Neuron (in vitro differentiated cells): ENCODE measurements around the gene ADD1.
"Not testable (repeated sequence)": the region's sequence is repeated elsewhere in the genome, so short reads cannot be mapped to it uniquely, and the experiment has no call there.

Source experiments
- H2AFZ ChIP-seq: one replicate; pipeline ENCODE4 v1.6.1; 2013; ENCODE audit warnings: low read depth, mild to moderate bottlenecking, inconsistent platforms, low read length, moderate library complexity
- H3K27me3 ChIP-seq: one replicate; pipeline ENCODE4 v1.6.1; 2013; ENCODE audit warnings: low read length; ENCODE audit not compliant: insufficient read depth
- H3K36me3 ChIP-seq: one replicate; pipeline ENCODE4 v1.6.1; 2013; ENCODE audit warnings: low read length; ENCODE audit not compliant: insufficient read depth
- H3K4me1 ChIP-seq: one replicate; pipeline ENCODE4 v1.6.1; 2013; ENCODE audit warnings: low read length; ENCODE audit not compliant: insufficient read depth
- H3K4me3 ChIP-seq: 2 replicates; pipeline ENCODE4 v1.5.1; 2013; ENCODE audit warnings: mild to moderate bottlenecking, low read length, moderate library complexity
- H3K9me3 ChIP-seq: one replicate; pipeline ENCODE4 v1.6.1; 2013; ENCODE audit warnings: low read length

ADD1 gene

GRCh38 chr4:2942037-2942531 is 98.4 kb downstream of the ADD1 start:
- H3K9me3 ChIP-seq, result no peaks in the 10 kb centered on the region
- H2AFZ ChIP-seq, result no peak overlapping the region
- H3K36me3 ChIP-seq, result peaks cover 87% of the 10 kb centered on the region
- no peak overlapping the region for H3K4me3 ChIP-seq
- H3K4me1 ChIP-seq, result no peaks in the 10 kb centered on the region
- no peaks in the 10 kb centered on the region for H3K27me3 ChIP-seq

DNA sequence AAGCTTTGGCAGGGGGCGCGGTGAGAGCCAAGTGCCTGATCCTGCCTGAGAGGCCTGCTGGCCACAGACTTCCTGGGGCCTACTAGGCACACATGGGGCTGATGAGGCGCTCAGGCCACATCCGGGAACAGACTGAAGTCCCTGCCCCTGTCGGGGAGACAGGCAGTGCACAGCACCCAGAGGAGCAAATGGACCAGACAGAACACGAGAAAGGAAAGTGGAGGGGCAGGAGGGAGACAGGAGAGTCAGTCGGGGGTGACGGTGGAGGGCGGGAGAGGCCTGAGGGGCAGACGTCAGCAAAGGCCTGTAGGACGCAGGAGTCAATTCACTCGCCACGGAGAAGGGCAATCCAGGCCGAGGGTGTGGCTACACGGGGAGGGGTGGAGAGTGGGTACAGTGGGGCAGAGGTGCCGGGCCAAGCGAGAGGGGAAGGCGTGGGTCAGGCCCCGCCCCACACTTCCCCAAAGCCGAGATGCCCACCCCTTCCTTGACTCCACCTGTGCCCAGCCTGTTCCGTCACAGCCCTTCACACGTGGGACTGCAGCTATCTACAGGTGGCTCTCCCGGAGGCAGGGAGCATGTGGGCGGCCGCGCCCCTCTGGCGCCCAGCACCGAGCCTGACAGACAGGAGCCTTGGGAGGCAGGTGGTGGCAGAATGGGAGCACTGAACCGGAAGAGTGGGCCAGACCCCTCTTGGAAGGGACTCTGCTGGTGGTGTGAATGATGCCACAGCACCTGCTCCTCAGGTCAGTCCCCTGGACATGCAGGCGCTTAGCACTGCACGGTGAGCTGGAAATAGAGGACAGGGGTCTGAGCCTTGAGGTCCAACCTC is 99.1 kb downstream of the ADD1 start:
- Histone ChIP-seq H3K27me3 (no peaks in the 10 kb centered on the region), H3K4me1 (no peaks in the 10 kb centered on the region), H2AFZ (no peak overlapping the region), H3K36me3 (peaks cover 87% of the 10 kb centered on the region), H3K9me3 (no peaks in the 10 kb centered on the region), H3K4me3 (no peak overlapping the region)

- no peaks in the 10 kb centered on the region for H3K4me1 ChIP-seq
- no peak overlapping the region for H2AFZ ChIP-seq
- peaks cover 86% of the 10 kb centered on the region for H3K36me3 ChIP-seq
- no peaks in the 10 kb centered on the region for H3K9me3 ChIP-seq
- no peak overlapping the region for H3K4me3 ChIP-seq
- no peaks in the 10 kb centered on the region for H3K27me3 ChIP-seq
Measured at GRCh38 chr4:2943364-2944090, 99.9 kb downstream of the ADD1 start.

- Histone ChIP-seq H3K4me1 (no peaks in the 10 kb centered on the region), H3K27me3 (no peaks in the 10 kb centered on the region), H2AFZ (no peak overlapping the region), H3K4me3 (no peak overlapping the region), H3K36me3 (peaks cover 87% of the 10 kb centered on the region), H3K9me3 (no peaks in the 10 kb centered on the region)
Measured at GRCh38 chr4:2944091-2944482, 100.4 kb downstream of the ADD1 start.

DNA sequence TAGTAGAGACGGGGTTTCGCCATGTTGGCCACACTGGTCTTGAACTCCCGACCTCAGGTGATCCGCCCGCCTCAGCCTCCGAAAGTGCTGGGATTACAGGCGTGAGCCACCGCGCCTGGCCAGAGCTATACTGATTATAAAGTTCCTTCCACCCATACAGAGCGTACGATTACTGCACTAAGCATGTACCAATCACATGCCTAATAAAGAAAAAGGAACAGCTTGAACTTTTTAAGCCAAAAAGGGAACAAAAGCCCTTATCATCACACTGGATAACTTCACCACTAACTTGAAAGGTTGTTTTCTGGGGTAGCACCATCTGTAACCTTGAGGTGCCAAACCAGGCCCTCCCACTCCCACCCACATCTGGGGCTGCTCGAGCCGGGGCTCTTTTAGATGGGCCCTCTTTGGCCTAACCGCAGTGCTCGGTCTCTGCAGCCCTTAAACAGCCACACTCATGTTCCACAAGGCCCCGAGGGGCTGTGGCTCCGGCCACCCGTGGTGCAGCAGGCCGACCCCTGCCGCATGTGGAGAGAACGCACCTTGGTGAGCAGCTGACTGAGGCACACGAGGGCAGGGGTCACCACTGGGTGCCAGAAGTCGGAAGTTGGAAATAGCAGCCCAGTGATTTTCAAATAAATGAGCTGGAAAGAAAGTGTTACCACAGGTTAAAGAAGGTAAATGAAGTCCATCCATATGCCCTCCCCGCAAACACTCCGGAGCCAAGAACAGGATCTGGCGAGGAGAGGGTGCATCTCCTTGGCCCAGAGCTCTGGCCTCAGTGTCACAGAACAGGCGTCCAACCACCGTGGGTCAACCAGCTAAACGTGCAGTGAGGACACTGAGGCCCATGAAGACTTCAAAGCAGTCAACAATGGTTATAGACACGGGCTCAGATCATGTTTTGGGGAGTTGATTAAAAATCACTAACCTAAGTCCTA is 101.2 kb downstream of the ADD1 start:
- no peaks in the 10 kb centered on the region for H3K9me3 ChIP-seq
- no peaks in the 10 kb centered on the region for H3K4me1 ChIP-seq
- H3K27me3 ChIP-seq, result no peaks in the 10 kb centered on the region
- H2AFZ ChIP-seq, result no peak overlapping the region
- H3K36me3 ChIP-seq, result peaks cover 87% of the 10 kb centered on the region
- H3K4me3 ChIP-seq, result no peak overlapping the region

DNA sequence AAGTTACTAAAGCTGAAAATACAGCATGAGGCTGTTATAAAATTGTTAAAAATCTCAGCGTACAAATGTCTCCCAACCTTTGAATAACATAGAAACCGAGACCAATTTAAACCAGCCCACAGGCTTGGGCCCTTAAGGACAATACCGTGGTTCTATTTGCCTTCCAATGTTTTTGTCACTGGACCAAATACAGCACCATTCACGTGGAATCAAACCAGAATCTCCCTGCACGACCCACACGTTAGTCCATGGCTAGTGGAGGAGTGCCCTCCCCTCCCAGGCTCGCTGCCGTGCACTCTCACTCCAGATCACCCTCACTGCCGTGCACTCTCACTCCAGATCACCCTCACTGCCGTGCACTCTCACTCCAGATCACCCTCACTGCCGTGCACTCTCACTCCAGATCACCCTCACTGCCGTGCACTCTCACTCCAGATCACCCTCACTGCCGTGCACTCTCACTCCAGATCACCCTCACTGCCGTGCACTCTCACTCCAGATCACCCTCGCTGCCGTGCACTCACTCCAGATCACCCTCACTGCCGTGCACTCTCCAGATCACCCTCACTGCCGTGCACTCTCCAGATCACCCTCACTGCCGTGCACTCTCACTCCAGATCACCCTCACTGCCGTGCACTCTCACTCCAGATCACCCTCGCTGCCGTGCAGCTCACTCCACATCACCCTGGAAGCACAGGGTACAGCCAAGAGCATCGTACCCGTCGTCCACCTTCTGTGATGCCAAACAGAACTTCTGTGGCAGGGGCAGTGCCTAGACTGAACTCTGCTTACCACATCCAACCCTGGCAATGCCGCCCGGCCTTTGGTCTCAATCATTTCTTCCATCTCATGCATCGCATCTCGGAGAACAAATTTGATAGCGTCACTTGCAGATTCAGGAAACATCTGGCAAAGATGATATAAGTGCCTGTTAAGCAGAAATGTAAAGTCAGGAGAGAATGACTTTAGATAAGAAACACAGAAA is 102.3 kb downstream of the ADD1 start:
- not testable (repeated sequence) for H2AFZ ChIP-seq, H3K27me3 ChIP-seq, H3K4me3 ChIP-seq, H3K4me1 ChIP-seq, H3K9me3 ChIP-seq
- H3K36me3 ChIP-seq, result peaks cover 87% of the 10 kb centered on the region

- Histone ChIP-seq H3K4me3 (no peak overlapping the region), H3K9me3 (no peaks in the 10 kb centered on the region), H3K27me3 (no peaks in the 10 kb centered on the region), H3K4me1 (no peaks in the 10 kb centered on the region), H2AFZ (no peak overlapping the region), H3K36me3 (peaks cover 86% of the 10 kb centered on the region)
Measured at GRCh38 chr4:2946812-2947600, 103.4 kb downstream of the ADD1 start.

DNA sequence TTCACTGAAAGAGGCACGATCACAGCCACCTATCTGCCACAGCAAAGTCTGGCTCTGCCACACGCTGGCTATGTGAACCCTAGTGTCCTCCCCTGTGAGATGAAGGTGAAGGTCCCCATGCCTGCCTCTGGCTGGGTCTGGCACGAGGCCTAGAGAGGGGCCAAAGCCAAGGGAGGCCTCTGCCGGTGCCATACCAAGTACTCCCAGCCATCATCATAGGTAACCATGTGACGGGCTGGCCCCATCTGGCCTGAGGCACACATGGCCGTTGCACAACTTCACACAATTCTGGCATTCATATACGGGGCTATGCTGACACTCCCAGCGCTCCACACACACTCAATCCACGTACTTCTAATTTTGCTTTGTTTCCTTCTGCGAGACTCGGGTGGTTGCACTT is 104.3 kb downstream of the ADD1 start:
- H3K36me3 ChIP-seq, result peaks cover 85% of the 10 kb centered on the region
- no peak overlapping the region for H2AFZ ChIP-seq
- no peak overlapping the region for H3K4me3 ChIP-seq
- no peaks in the 10 kb centered on the region for H3K9me3 ChIP-seq
- H3K4me1 ChIP-seq, result no peaks in the 10 kb centered on the region
- H3K27me3 ChIP-seq, result no peaks in the 10 kb centered on the region

- Histone ChIP-seq H3K36me3 (peaks cover 87% of the 10 kb centered on the region), H3K27me3 (no peaks in the 10 kb centered on the region), H3K4me1 (no peaks in the 10 kb centered on the region), H3K9me3 (no peaks in the 10 kb centered on the region), H3K4me3 (no peak overlapping the region), H2AFZ (no peak overlapping the region)
Measured at GRCh38 chr4:2948895-2949781, 105.5 kb downstream of the ADD1 start.

DNA sequence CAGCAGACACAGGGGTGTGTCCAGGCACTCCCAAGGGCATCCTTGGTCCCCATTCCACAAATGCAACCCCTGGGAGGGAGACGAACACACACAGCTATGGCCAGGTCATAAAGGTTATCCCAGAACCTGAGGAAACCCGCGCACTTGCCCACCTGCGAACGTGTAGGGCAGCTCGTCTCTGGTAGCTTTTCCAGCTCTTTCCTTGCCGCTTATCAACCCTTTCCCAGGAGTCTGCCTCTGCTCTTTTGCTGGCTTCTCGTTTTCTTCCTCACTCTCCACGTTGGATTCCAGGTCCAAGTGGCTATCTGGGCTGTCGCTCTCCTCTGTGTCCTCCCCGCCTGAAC is 106.1 kb downstream of the ADD1 start:
- peaks cover 90% of the 10 kb centered on the region for H3K36me3 ChIP-seq
- no peaks in the 10 kb centered on the region for H3K9me3 ChIP-seq
- no peaks in the 10 kb centered on the region for H3K27me3 ChIP-seq
- H3K4me1 ChIP-seq, result no peaks in the 10 kb centered on the region
- no peak overlapping the region for H3K4me3 ChIP-seq
- H2AFZ ChIP-seq, result no peak overlapping the region
